Thyroid gland (tissue), 4 donors: ENCODE data around the gene HECW1.

Experiments
- POLR2A ChIP-seq, 2 donors: fragments of 450-650 bp; IDR thresholded peaks; one replicate each; pipeline ENCODE4 v1.6.1; 2017; ENCODE audit warnings: antibody characterized with exemption in 2 of 2, mild to moderate bottlenecking in 2 of 2, moderate library complexity in 1 of 2
- TF ChIP-seq, protein P1 (sequence below), 6 experiments: fragments of 200-600 bp in 3 of 6; fragments of 450-650 bp in 3 of 6; sonication (generic) in 3 of 6; IDR thresholded peaks; one replicate each; pipeline ENCODE4 v1.5.1; 2016 to 2019; ENCODE audit warnings: antibody characterized with exemption in 6 of 6, mild to moderate bottlenecking in 2 of 6, inconsistent platforms in 1 of 6, moderate library complexity in 1 of 6

DNA sequence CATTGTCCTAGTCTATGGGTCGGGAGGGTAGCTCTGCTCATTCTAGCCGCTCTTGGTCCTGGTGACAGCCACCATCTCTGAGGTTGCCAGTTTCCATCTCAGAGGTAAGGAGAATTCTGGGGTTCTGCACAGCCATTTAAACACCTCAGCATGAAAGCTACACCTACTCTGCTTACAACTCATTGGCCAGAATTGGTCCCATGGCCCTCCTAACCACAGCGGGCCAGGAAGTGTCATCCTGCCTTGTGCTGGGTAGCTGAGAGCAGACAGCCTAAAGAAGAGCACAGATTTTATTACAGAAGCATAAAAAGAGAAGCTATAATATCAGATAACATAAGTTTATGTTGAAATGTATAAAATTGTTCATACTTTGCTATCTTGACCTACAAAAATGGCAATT, 152.7 kb downstream of the HECW1 start:
- TF ChIP-seq, protein P1, sequence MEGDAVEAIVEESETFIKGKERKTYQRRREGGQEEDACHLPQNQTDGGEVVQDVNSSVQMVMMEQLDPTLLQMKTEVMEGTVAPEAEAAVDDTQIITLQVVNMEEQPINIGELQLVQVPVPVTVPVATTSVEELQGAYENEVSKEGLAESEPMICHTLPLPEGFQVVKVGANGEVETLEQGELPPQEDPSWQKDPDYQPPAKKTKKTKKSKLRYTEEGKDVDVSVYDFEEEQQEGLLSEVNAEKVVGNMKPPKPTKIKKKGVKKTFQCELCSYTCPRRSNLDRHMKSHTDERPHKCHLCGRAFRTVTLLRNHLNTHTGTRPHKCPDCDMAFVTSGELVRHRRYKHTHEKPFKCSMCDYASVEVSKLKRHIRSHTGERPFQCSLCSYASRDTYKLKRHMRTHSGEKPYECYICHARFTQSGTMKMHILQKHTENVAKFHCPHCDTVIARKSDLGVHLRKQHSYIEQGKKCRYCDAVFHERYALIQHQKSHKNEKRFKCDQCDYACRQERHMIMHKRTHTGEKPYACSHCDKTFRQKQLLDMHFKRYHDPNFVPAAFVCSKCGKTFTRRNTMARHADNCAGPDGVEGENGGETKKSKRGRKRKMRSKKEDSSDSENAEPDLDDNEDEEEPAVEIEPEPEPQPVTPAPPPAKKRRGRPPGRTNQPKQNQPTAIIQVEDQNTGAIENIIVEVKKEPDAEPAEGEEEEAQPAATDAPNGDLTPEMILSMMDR (IDR thresholded peaks at IDR 0.05), result no peak
- TF ChIP-seq POLR2A (IDR thresholded peaks at IDR 0.05), result no peak
